Mucosa of stomach (tissue), 1 donor: ENCODE data around the gene DNAH1.
"Not testable (repeated sequence)": the region's sequence is repeated elsewhere in the genome, so short reads cannot be mapped to it uniquely, and the experiment has no call there.

ENCODE experiments used
- H3K27me3 ChIP-seq: one replicate; pipeline ENCODE4 v1.7.0; 2013; ENCODE audit warnings: mild to moderate bottlenecking, low read length; ENCODE audit not compliant: control insufficient read depth, insufficient read depth
- H3K36me3 ChIP-seq: one replicate; pipeline ENCODE4 v1.7.0; 2013; ENCODE audit warnings: low read length; ENCODE audit not compliant: control insufficient read depth, insufficient read depth
- H3K4me1 ChIP-seq: one replicate; pipeline ENCODE4 v1.7.0; 2013; ENCODE audit warnings: mild to moderate bottlenecking, low read length; ENCODE audit not compliant: control insufficient read depth, insufficient read depth
- H3K4me3 ChIP-seq: one replicate; pipeline ENCODE4 v1.7.0; 2013; ENCODE audit warnings: low read length
- H3K9ac ChIP-seq: one replicate; pipeline ENCODE4 v1.7.0; 2013; ENCODE audit warnings: mild to moderate bottlenecking, low read length, moderate library complexity
- H3K9me3 ChIP-seq: one replicate; pipeline ENCODE4 v1.7.0; 2013; ENCODE audit warnings: mild to moderate bottlenecking, low read length, moderate library complexity; ENCODE audit not compliant: control insufficient read depth
- donor health status: Pancreatic carcinoma.

DNAH1 gene

DNA sequence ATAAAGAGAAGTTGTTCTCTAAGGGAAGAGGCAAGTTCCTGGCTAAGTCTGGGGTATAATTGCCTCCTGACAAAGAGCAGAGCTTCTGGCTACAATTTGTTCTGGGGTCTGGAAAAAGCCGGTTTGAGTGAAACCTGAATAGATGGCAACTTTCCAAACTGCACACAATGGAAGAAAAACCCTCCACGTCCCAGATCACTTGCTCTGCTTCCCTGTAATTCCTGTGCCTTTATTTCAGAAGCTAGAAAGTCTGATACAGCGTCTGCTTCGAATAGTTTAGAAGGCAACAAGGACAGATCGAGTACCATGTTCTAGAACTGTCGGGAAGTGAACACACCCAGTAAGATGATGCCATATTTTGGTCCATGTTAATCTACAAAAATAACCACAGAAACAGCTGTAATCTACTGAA lies 36.1 kb upstream of the DNAH1 start:
- no peak overlapping the region for H3K4me3 ChIP-seq
- no peaks in the 10 kb centered on the region for H3K9me3 ChIP-seq
- peak overlapping the region; percentile 91 for H3K9ac ChIP-seq
- peaks cover 18% of the 10 kb centered on the region for H3K4me1 ChIP-seq
- H3K36me3 ChIP-seq = no peaks in the 10 kb centered on the region
- no peaks in the 10 kb centered on the region for H3K27me3 ChIP-seq

DNA sequence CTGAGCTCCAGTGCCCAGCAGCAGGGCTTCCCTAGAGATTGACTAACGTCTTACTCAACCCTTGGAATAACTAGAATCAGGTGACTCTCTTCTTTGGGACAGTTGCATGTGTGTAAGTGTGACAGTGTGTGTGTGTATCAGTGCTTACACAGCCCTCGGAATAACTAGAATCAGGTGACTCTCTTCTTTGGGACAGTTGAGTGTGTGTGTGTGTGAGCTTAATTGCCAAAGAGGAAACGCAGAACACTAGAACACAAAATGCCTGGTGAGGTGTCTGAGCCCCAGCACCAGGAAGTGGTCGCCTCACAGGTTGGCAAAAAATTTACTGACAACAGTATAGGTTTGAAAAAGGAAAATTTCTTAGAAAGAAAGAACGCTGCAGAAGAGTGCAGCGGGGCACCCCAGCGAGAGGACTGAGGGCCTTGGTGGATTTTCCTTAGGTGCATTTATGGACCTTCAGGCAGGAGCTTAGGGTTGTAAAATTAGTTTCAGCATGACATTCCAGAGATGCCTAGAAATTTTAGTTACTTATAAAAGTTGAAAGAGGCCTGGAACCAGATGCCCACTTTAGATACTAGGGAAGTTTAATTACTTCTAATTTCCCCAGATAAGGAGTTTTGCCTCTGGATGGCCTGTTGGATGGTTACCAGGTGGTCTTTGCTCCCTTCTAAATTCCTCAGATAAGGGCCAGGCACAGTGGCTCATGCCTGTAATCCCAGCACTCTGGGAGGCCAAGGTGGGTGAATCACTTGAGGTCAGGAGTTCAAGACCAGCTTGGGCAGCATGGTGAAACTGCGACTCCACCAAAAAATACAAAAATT lies 33.9 kb upstream of the DNAH1 start:
- no peaks in the 10 kb centered on the region for H3K27me3 ChIP-seq
- peaks cover 19% of the 10 kb centered on the region for H3K4me1 ChIP-seq
- no peak overlapping the region for H3K9ac ChIP-seq
- no peak overlapping the region for H3K4me3 ChIP-seq
- H3K36me3 ChIP-seq = no peaks in the 10 kb centered on the region
- H3K9me3 ChIP-seq = no peaks in the 10 kb centered on the region

DNA sequence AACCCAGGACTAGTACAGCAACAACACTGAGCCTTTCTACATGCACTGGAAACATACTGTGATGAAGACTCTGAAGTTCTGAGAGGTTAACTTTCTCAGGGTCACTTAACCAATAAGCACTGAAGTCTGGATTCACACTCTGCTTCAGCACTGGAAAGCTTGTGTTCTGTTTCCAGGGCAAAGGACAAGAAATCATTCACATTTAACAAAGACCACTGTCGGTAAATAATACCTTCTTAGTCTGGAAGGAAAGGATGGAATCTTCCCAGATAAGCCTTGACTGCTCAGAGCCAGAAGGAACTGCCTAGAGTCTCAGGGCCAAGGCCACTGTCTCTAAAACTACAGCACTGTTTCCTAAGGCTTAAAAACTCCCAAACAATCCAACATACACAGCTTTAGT lies 32.8 kb upstream of the DNAH1 start:
- Histone ChIP-seq H3K4me3 (no peak overlapping the region), H3K9me3 (no peaks in the 10 kb centered on the region), H3K36me3 (no peaks in the 10 kb centered on the region), H3K4me1 (peaks cover 20% of the 10 kb centered on the region), H3K9ac (no peak overlapping the region), H3K27me3 (no peaks in the 10 kb centered on the region)

DNA sequence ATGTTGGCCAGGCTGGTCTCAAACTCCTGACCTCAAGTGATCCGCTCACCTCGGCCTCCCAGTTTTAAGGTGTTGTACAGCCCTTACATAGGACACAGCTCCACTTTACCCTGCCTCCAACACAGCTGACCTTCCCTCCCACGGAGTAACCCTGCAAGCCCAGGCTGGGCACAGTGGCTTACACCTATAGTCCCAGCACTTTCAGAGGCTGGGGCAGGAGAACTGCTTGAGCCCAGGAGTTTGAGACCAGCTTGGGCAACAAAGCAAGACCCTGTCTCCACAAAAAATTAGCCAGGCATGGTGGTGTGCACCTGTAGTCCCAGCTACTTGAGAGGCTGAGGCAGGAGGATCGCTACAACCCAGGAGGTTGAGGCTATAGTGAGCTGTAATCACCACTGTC lies 32.1 kb upstream of the DNAH1 start:
- not testable (repeated sequence) for H3K27me3 ChIP-seq, H3K36me3 ChIP-seq, H3K9me3 ChIP-seq, H3K9ac ChIP-seq, H3K4me3 ChIP-seq
- peaks cover 28% of the 10 kb centered on the region for H3K4me1 ChIP-seq

DNA sequence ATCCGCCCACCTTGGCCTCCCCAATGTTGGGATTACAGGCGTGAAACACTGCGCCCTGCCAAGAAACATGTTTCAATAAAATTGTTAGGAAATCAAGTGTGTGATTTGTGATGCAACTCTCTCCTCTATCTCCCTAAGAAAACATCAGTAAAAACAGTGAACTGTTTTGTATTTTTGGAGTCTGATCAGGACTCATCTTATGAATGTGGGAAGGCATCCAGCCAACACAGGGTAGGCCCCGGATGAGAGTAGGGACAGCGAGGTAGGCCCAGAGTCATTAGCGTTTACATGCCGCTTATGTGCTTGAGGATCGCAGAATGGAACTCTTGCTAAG lies 29.4 kb upstream of the DNAH1 start:
- no peaks in the 10 kb centered on the region for H3K9me3 ChIP-seq
- H3K9ac ChIP-seq = peak overlapping the region; percentile 99
- peaks cover 3% of the 10 kb centered on the region for H3K36me3 ChIP-seq
- H3K4me1 ChIP-seq = peaks cover 40% of the 10 kb centered on the region
- peak overlapping the region; percentile 94 for H3K4me3 ChIP-seq
- H3K27me3 ChIP-seq = no peaks in the 10 kb centered on the region

DNA sequence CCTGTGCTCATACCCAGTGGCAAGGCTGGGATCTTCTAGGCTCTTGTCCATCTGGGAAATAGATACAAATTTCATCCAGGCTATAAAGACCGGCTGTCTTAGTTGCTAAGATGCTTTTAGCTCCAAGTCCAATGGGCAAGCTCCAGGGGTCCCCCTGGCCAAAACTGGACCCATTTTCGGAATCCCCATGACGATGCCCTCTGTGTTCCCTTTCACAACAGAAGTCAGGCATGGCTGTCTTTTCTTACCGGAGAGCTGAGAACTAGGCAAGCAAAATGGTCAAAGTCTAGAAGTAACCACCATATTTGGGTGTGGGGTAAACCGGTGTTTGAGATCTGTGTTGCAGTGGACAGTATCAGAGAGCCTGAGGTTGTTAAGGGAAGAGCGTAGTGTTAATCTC lies 27.4 kb upstream of the DNAH1 start:
- H3K36me3 ChIP-seq = peaks cover 19% of the 10 kb centered on the region
- no peaks in the 10 kb centered on the region for H3K9me3 ChIP-seq
- H3K27me3 ChIP-seq = no peaks in the 10 kb centered on the region
- peak overlapping the region; percentile 94 for H3K4me3 ChIP-seq
- peaks cover 51% of the 10 kb centered on the region for H3K4me1 ChIP-seq
- peak overlapping the region; percentile 31 for H3K9ac ChIP-seq

DNA sequence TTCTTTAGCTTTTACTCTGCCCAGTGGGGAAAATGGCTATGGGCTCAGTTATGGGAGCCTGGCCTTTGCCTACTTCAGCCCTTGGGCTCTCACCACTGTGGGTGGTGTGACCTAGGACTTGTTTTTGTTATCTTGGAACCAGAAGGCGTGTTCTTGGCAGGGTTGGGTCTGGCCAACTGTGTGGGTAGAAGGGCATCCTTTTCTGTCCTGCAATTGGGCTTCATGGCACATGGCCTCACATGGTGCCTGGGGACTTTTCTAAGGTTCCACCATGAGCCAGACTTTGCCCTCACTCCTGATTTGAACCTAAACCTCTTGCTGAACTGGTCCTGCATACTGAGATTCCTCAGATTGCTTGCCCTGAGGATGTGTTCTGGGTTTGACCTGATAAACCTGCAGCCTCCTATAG lies 26.8 kb upstream of the DNAH1 start:
- Histone ChIP-seq H3K9me3 (no peaks in the 10 kb centered on the region), H3K36me3 (peaks cover 23% of the 10 kb centered on the region), H3K27me3 (no peaks in the 10 kb centered on the region), H3K9ac (peak overlapping the region; percentile 31), H3K4me1 (peaks cover 51% of the 10 kb centered on the region), H3K4me3 (peak overlapping the region; percentile 94)

DNA sequence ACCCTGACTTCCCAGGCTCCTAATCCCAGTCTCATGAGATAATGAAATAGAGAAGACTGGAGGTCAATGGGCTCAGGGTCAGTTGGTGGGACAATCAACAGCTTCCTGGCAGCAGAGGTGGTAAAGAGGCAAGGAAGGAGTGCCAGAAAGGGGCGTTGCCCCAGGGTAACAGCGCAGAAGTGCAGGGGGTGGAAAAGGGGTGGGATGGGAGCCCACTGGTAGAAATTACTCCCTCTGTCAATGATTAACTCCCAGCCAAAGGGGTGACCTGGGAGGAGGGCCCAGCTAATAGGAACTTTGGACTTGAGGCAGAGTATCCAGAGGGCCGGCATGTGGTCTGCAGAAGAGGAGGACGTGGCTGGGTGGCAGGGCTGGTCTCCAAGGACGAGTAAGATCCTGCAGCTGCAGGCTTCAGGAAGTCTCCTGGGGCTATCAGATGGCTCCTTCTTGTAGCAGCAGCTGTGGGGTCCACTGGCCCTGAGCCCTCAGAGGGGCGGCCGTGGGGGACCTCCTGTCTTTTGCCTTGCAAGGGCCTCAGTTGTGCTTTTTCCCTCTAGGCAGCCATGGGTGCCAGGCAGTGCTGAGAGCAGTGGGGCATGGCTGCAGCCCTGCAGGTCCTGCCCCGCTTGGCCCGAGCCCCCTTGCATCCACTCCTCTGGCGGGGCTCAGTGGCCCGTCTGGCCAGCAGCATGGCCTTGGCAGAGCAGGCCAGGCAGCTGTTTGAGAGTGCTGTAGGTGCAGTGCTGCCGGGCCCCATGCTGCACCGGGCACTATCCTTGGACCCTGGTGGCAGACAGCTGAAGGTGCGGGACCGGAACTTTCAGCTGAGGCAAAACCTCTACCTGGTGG lies 26.1 kb upstream of the DNAH1 start:
- Histone ChIP-seq H3K4me1 (peaks cover 51% of the 10 kb centered on the region), H3K4me3 (no peak overlapping the region)

DNA sequence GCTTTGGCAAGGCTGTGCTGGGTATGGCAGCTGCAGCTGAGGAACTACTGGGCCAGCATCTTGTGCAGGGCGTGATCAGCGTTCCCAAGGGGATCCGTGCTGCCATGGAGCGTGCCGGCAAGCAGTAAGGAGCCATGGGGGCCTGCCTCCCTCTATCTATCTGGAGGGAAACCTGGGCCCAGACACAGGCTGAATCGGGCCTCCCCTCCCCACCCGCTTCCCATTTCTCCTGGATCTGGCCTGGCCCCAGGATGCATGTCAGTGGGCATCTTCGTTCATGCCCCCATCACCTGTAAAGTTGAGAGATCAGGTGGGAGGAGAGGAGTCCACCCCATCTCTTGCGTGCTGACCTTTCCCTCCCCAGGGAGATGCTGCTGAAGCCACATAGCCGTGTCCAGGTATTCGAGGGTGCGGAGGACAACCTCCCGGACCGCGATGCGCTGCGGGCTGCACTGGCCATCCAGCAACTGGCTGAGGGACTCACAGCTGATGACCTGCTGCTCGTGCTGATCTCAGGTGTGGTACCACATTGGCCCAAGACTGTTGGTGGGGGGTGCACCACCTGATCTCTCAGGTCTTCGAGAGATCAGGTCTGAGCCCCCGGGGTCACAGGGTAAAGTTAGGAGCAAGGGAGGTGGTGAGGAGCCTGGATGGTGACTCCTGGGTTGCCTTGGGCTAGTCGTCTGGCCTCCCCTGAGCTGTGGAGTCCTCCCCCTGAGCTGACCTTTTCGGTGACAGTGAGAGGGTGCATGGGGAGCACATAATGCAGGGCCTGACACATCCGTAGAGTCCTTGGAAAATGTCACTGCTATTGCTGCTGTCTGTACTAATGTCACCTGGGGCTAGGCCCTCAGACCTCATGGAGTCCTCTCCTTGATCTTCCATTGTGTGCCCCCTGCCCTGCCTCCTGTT lies 25.3 kb upstream of the DNAH1 start:
- Histone ChIP-seq H3K4me1 (peaks cover 51% of the 10 kb centered on the region), H3K9me3 (no peaks in the 10 kb centered on the region), H3K9ac (peak overlapping the region; percentile 41), H3K36me3 (peaks cover 23% of the 10 kb centered on the region), H3K4me3 (peak overlapping the region; percentile 17), H3K27me3 (no peaks in the 10 kb centered on the region)

More for the DNA sequence above, 26.1 kb upstream of the DNAH1 start:
- H3K9ac ChIP-seq = peak overlapping the region; percentile 41
- peaks cover 23% of the 10 kb centered on the region for H3K36me3 ChIP-seq
- H3K9me3 ChIP-seq = no peaks in the 10 kb centered on the region
- no peaks in the 10 kb centered on the region for H3K27me3 ChIP-seq

DNA sequence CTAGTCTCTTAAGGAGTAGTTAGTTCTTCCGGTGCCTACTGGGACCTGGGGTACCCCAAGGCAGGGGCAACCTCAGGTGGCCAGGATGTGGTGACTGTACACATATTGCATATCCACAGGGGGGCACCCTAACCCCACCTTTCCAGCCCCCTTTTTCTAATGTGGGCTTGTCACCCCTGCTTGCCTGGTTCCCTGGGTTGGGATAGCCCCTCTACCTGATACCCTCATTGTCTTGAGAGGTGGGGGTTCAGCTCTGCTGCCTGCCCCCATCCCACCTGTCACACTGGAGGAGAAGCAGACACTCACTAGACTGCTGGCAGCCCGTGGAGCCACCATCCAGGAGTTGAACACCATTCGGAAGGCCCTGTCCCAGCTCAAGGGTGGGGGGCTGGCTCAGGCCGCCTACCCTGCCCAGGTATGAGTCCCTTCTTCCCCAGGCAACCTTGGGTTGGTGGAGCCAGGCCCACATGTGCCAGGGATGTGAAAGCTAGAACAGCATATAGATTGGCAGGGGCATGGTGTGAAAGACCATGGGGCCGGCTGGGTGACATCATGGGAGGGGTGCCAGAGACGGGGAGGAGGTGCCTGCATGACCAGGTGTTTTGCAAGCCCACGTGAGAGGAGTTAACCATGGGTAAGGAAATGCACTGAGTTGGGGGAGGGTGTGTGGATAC lies 24.5 kb upstream of the DNAH1 start:
- Histone ChIP-seq H3K9ac (peak overlapping the region; percentile 41), H3K36me3 (peaks cover 23% of the 10 kb centered on the region), H3K4me1 (peaks cover 51% of the 10 kb centered on the region), H3K9me3 (no peaks in the 10 kb centered on the region), H3K4me3 (peak overlapping the region; percentile 17), H3K27me3 (no peaks in the 10 kb centered on the region)

DNA sequence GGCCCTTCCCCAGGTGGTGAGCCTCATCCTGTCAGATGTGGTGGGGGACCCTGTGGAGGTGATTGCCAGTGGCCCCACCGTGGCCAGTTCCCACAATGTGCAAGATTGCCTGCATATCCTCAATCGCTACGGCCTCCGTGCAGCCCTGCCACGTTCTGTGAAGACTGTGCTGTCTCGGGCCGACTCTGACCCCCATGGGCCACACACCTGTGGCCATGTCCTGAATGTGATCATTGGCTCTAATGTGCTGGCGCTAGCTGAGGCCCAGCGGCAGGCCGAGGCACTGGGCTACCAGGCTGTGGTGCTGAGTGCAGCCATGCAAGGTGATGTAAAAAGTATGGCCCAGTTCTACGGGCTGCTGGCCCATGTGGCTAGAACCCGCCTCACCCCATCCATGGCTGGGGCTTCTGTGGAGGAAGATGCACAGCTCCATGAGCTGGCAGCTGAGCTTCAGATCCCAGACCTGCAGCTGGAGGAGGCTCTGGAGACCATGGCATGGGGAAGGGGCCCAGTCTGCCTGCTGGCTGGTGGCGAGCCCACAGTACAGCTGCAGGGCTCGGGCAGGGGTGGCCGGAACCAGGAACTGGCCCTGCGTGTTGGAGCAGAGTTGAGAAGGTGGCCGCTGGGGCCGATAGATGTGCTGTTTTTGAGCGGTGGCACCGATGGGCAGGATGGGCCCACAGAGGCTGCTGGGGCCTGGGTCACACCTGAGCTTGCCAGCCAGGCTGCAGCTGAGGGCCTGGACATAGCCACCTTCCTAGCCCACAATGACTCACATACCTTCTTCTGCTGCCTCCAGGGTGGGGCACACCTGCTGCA lies 23.7 kb upstream of the DNAH1 start:
- Histone ChIP-seq H3K4me3 (no peak overlapping the region), H3K36me3 (peaks cover 23% of the 10 kb centered on the region), H3K27me3 (no peaks in the 10 kb centered on the region), H3K9me3 (no peaks in the 10 kb centered on the region), H3K9ac (peak overlapping the region; percentile 17), H3K4me1 (peaks cover 49% of the 10 kb centered on the region)
